MM.1S (cell line): ENCODE data around the gene IQCN.

Experiments used
- DNase-seq: peaks from one replicate; pipeline ENCODE4 v3.0.0-alpha.2; 2015
- H2AFZ ChIP-seq: fragments of 300-600 bp; sonication (generic); 2 replicates; pipeline ENCODE4 v1.6.0; 2016; ENCODE audit warnings: antibody characterized with exemption, low read length
- H3F3A ChIP-seq: fragments of 300-600 bp; sonication (generic); 2 replicates; pipeline ENCODE4 v1.6.1; 2016; ENCODE audit warnings: mild to moderate bottlenecking, antibody characterized with exemption, low read length, moderate library complexity, mixed read lengths; ENCODE audit not compliant: insufficient read depth
- H3K27ac ChIP-seq: fragments of 300-600 bp; sonication (generic); 2 replicates; pipeline ENCODE4 v1.5.1; 2016; ENCODE audit warnings: mild to moderate bottlenecking, low read length
- H3K27me3 ChIP-seq: fragments of 300-600 bp; sonication (generic); replicated peaks from 2 replicates; pipeline ENCODE4 v1.6.0; 2016; ENCODE audit warnings: low read length; ENCODE audit not compliant: insufficient read depth
- H3K36me3 ChIP-seq: fragments of 300-600 bp; sonication (generic); replicated peaks from 2 replicates; pipeline ENCODE4 v1.6.1; 2016; ENCODE audit warnings: mild to moderate bottlenecking, low read length, mixed read lengths; ENCODE audit not compliant: insufficient read depth
- H3K4me1 ChIP-seq: fragments of 300-600 bp; sonication (generic); 2 replicates; pipeline ENCODE4 v1.6.1; 2016; ENCODE audit warnings: low read length, mixed read lengths
- H3K4me2 ChIP-seq: fragments of 300-600 bp; sonication (generic); 2 replicates; pipeline ENCODE4 v1.6.0; 2016; ENCODE audit warnings: low read depth, low read length
- H3K4me3 ChIP-seq: fragments of 300-600 bp; sonication (generic); 2 replicates; pipeline ENCODE4 v1.5.1; 2016; ENCODE audit warnings: low read length, mixed read lengths
- H3K79me2 ChIP-seq: fragments of 300-600 bp; sonication (generic); 2 replicates; pipeline ENCODE4 v1.6.1; 2016; ENCODE audit warnings: mixed run types, low read length, mixed read lengths
- H3K9ac ChIP-seq: fragments of 300-600 bp; sonication (generic); 2 replicates; pipeline ENCODE4 v1.6.1; 2016; ENCODE audit warnings: low read length, mixed read lengths
- H3K9me2 ChIP-seq: fragments of 300-600 bp; sonication (generic); replicated peaks from 2 replicates; pipeline ENCODE4 v1.6.1; 2016; ENCODE audit warnings: mild to moderate bottlenecking, low read length, mixed read lengths; ENCODE audit not compliant: insufficient read depth
- H3K9me3 ChIP-seq: fragments of 300-600 bp; sonication (generic); replicated peaks from 2 replicates; pipeline ENCODE4 v1.6.1; 2016; ENCODE audit warnings: mild to moderate bottlenecking, low read length, mixed read lengths; ENCODE audit not compliant: insufficient read depth
- H4K20me1 ChIP-seq: fragments of 300-600 bp; sonication (generic); 2 replicates; pipeline ENCODE4 v1.6.1; 2016; ENCODE audit warnings: mild to moderate bottlenecking, low read length, moderate library complexity, mixed read lengths; ENCODE audit not compliant: insufficient read depth
- EZH2 ChIP-seq: fragments of 300-600 bp; sonication (generic); optimal IDR thresholded peaks from 2 replicates; pipeline ENCODE3; 2017; ENCODE audit warnings: low read depth, mild to moderate bottlenecking, antibody characterized with exemption, low read length, mixed read lengths
- EZH2phosphoT487 ChIP-seq: fragments of 300-600 bp; sonication (generic); IDR thresholded peaks from 2 replicates; pipeline ENCODE4 v1.6.1; 2018; ENCODE audit warnings: antibody characterized with exemption, low read length
- TF ChIP-seq, protein P1 (sequence below): fragments of 300-600 bp; sonication (generic); IDR thresholded peaks from 2 replicates; pipeline ENCODE4 v1.5.1; 2016; ENCODE audit warnings: antibody characterized with exemption, low read length, mixed read lengths

The IQCN gene

DNA sequence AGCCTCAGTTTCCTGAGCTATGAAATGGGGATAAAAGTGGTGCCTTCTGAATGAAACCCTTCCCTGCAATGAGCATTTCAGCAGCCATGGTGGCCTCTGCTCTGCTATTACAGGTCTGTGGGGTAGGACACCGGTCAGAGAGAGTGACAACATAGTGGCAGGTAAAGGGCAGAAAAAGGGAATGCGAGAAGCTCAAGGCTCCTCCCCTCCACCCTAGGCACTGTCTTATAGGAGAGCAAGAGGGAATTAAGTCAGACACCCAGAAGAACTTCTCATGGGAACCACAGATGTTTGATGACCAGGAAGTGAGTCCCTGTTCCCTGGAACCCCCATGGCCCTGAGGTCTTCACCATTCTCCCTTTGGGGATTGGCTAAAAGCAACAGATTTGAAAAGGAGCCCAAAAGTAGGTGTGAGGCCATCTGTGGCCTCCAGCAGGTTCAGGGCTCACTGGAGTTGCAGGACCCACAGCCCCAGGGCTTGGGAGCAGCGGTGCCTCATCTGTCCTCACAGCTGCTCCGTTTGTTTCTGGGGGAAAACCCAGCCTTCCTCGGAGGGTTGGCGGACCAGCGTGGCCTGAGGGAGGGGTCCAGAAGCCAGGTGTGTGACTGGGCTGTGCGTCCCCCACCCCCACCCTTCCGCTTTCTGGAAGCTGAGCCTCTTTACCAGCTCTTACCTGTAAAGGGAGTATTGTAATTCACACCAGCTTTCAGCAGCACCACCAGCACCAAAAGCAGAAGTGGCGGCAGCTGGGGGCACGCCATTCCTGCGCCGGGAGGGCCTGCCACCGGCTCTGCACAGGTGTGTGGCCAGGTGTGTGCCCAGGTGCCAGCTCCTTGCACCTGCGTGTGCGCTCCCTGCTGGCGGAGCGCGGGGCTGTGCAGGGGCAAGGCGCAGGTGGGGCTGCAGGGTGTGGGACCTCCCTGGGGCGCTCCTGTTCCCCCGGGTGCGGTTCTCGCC lies 19.4 kb downstream of the IQCN start:
- no peak overlapping the region for H2AFZ ChIP-seq
- no peak overlapping the region for H3K9ac ChIP-seq
- TF ChIP-seq EZH2 = no peak
- TF ChIP-seq, protein P1, sequence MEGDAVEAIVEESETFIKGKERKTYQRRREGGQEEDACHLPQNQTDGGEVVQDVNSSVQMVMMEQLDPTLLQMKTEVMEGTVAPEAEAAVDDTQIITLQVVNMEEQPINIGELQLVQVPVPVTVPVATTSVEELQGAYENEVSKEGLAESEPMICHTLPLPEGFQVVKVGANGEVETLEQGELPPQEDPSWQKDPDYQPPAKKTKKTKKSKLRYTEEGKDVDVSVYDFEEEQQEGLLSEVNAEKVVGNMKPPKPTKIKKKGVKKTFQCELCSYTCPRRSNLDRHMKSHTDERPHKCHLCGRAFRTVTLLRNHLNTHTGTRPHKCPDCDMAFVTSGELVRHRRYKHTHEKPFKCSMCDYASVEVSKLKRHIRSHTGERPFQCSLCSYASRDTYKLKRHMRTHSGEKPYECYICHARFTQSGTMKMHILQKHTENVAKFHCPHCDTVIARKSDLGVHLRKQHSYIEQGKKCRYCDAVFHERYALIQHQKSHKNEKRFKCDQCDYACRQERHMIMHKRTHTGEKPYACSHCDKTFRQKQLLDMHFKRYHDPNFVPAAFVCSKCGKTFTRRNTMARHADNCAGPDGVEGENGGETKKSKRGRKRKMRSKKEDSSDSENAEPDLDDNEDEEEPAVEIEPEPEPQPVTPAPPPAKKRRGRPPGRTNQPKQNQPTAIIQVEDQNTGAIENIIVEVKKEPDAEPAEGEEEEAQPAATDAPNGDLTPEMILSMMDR = peak; percentile 45
- no peak for TF ChIP-seq EZH2phosphoT487
- no peak overlapping the region for H3K4me3 ChIP-seq
- no peaks in the 10 kb centered on the region for H3K9me3 ChIP-seq
- no peaks in the 10 kb centered on the region for H3F3A ChIP-seq
- H3K36me3 ChIP-seq = no peaks in the 10 kb centered on the region
- peak overlapping the region; percentile 12; the same call in 1 of the 2 replicates for H3K27ac ChIP-seq
- peak; percentile 37 for DNase-seq
- H3K79me2 ChIP-seq = no peaks in the 10 kb centered on the region
- no peaks in the 10 kb centered on the region for H3K9me2 ChIP-seq
- peaks cover 12% of the 10 kb centered on the region; the same call in 1 of the 2 replicates for H3K4me1 ChIP-seq
- H4K20me1 ChIP-seq = no peaks in the 10 kb centered on the region
- 0 out of 2 replicates have a peak overlapping the region, but pooled peaks have one; percentile 18 for H3K4me2 ChIP-seq
- H3K27me3 ChIP-seq = peaks cover 80% of the 10 kb centered on the region

DNA sequence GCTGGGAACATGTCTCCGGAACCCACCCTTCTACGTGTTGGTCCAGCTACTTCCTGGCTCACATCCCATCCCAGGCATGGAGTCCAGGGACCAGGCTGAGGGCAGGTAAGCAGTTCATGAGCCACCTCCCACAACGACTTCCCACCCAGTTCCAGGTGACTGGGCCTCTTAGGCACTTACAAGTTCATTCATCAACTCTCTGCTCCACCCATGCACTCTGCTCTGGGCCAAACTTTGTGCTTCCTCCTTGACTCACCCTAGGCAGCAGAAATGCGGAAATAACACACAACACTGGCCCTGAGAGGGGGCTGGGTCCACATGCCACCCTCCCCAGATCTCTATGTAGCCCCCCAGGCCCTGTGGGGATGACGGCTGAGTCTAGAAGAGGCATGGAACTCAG lies 20.5 kb downstream of the IQCN start:
- no peak overlapping the region for H3K4me3 ChIP-seq
- no peak overlapping the region for H3K9ac ChIP-seq
- no peaks in the 10 kb centered on the region for H3F3A ChIP-seq
- H3K36me3 ChIP-seq = no peaks in the 10 kb centered on the region
- H4K20me1 ChIP-seq = no peaks in the 10 kb centered on the region
- H3K4me1 ChIP-seq = peaks cover 12% of the 10 kb centered on the region; the same call in 1 of the 2 replicates
- no peak for TF ChIP-seq EZH2
- no peak for TF ChIP-seq EZH2phosphoT487
- TF ChIP-seq, protein P1 = no peak
- H3K9me3 ChIP-seq = no peaks in the 10 kb centered on the region
- DNase-seq = no peak
- H3K4me2 ChIP-seq = no peak overlapping the region
- peaks cover 78% of the 10 kb centered on the region for H3K27me3 ChIP-seq
- H3K79me2 ChIP-seq = no peaks in the 10 kb centered on the region
- H2AFZ ChIP-seq = no peak overlapping the region
- no peaks in the 10 kb centered on the region for H3K9me2 ChIP-seq
- no peak overlapping the region for H3K27ac ChIP-seq

DNA sequence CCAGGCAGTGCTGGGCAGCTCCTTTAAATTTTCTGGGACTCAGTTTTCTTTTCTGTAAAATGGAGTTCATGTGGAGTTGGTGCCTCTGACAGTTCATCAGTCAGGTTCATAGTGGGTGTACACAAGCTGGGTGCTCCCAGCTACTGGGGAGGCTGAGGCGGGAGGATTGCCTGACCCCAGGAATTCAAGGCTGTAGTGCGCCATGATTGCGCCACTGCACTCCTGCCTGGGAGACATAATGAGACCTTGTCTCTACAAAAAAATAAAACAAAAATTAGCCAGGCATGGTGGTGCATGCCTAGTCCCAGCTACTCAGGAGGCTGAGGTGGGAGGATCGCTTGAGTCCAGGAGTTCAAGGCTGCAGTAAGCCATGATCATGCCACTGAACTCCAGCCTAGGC lies 21.1 kb downstream of the IQCN start:
- H3K27me3 ChIP-seq = peaks cover 77% of the 10 kb centered on the region
- no peaks in the 10 kb centered on the region for H4K20me1 ChIP-seq
- H3F3A ChIP-seq = no peaks in the 10 kb centered on the region
- no peak overlapping the region for H2AFZ ChIP-seq
- H3K36me3 ChIP-seq = no peaks in the 10 kb centered on the region
- H3K9me2 ChIP-seq = no peaks in the 10 kb centered on the region
- TF ChIP-seq, protein P1 = no peak
- TF ChIP-seq EZH2phosphoT487 (no peak), EZH2 (no peak)
- DNase-seq = no peak
- no peak overlapping the region for H3K4me2 ChIP-seq
- H3K27ac ChIP-seq = no peak overlapping the region
- H3K4me1 ChIP-seq = peaks cover 12% of the 10 kb centered on the region; the same call in 1 of the 2 replicates
- H3K4me3 ChIP-seq = no peak overlapping the region
- H3K79me2 ChIP-seq = no peaks in the 10 kb centered on the region
- H3K9ac ChIP-seq = no peak overlapping the region
- H3K9me3 ChIP-seq = no peaks in the 10 kb centered on the region
